Measurements from ENCODE around the gene SAXO1. TPM values are rescaled to one million over a fixed set of nuclear protein-coding genes. Genes with fewer than 3 reads are reported as not detected.
"Not testable (repeated sequence)": the region's sequence is repeated elsewhere in the genome, so short reads cannot be mapped to it uniquely, and the experiment has no call there.

SAXO1 gene
- total RNA-seq, 1 donor from 2014 or later = 0.05 TPM

DNA sequence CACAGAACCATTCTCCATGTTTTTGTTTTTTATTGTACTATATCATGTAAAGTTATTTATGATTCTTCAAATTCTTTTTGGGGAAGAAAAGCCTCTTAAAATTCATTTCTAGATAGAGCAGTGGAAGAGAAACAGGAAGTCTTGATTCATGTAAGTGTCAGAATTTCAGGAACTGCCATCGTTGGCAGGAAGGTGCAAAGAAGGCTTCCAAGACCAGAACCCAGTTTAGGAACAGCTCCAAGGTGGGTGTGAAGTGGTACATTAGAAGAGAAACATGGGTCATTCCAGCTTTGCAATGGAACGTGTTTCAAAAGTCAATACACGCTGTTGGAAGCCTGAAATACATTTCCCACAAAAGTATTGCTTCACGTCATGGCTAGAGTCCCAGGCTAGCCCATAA is 14.8 kb downstream of the SAXO1 start:
- no peak for DNase-seq (ENCODE audit: low spot score)
- intact Hi-C loops (cut with DNase I) = no loop called here

- intact Hi-C loops (cut with DNase I) = no loop called here
These were observed 23.5 kb downstream of the SAXO1 start for GRCh38 chr9:19009391-19009965.

GRCh38 chr9:19000133-19000532 is 32.9 kb downstream of the SAXO1 start:
- DNase-seq (ENCODE audit: low spot score) = no peak
- intact Hi-C loops (cut with DNase I) = no loop called here

More at GRCh38 chr9:19009391-19009965, 23.5 kb downstream of the SAXO1 start:
- no peak for DNase-seq (ENCODE audit: low spot score)

GRCh38 chr9:18999173-18999785 is 33.7 kb downstream of the SAXO1 start:
- intact Hi-C loops (cut with DNase I) = no loop called here
- DNase-seq (ENCODE audit: low spot score) = no peak

DNA sequence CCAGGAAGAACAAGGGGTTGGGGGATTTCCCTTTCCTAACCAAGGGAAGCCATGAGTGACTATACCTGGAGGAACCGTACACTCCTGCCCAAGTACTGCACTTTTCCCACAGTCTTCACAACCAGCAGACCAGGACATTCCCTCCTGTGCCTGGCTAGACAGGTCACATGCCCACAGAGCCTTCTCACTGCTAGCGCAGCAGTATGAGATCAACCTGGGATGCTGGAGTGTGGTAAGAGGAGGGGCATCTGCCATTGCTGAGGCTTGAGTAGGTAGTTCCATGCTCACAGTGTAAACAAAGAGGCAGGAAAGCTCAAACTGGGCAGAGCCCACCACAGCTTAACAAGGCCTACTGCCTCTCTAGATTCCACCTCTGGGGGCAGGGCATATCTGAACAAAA is 35.9 kb downstream of the SAXO1 start:
- intact Hi-C loops (cut with DNase I) = no loop called here
- DNase-seq (ENCODE audit: low spot score) = no peak

- intact Hi-C loops (cut with DNase I) = no loop called here
These were observed 36.8 kb downstream of the SAXO1 start for GRCh38 chr9:18996211-18996610.

GRCh38 chr9:18994263-18994916 is 38.6 kb downstream of the SAXO1 start:
- no peak for DNase-seq (ENCODE audit: low spot score)
- intact Hi-C loops (cut with DNase I) = no loop called here

More at GRCh38 chr9:18996211-18996610, 36.8 kb downstream of the SAXO1 start:
- no peak for DNase-seq (ENCODE audit: low spot score)

- intact Hi-C loops (cut with DNase I) = not testable (repeated sequence)
These were observed 41.8 kb downstream of the SAXO1 start for GRCh38 chr9:18991197-18991596.

DNA sequence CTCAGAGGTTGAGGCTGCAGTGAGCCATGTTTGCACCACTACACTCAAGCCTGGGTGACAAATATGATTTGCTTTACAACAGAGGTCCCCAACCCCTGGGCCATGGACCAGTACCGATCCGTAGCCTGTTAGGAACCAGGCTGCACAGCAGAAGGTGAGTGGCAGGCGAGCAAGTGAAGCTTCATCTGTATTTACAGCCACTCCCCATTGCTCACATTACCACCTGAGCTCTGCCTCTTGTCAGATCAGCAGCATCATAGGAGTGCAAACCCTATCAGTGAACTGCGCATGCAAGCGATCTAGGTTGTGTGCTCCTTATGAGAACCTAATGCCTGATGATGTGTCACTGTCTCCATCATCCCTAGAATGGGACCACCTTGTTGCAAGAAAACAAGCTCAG is 42.5 kb downstream of the SAXO1 start:
- no peak for DNase-seq (ENCODE audit: low spot score)
- intact Hi-C loops (cut with DNase I) = no loop called here

More at GRCh38 chr9:18991197-18991596, 41.8 kb downstream of the SAXO1 start:
- not testable (repeated sequence) for DNase-seq (ENCODE audit: low spot score)

DNA sequence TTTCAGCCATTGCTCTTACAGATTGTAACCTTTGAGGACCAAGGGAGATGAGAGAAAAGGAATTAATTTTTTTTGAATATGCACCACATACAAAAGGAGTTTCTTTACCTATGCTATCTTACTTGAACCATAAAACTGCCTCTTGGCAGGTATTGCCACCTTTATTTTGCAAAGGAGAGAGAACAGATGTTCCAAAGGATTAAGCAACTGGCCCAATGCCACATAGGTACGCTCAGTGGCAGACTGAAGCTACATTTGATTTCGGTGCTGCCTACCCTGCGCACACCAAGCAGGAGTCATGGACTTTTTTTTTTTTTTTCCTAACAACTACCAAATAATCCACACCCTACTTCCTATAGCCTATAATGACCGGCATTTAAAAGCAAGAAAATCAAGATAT is 43.1 kb downstream of the SAXO1 start:
- no peak for DNase-seq (ENCODE audit: low spot score)
- intact Hi-C loops (cut with DNase I) = loop anchor here (10.0 kb wide), 1 partner anchor 285 kb away; no protein-coding TSS in a partner anchor

DNA sequence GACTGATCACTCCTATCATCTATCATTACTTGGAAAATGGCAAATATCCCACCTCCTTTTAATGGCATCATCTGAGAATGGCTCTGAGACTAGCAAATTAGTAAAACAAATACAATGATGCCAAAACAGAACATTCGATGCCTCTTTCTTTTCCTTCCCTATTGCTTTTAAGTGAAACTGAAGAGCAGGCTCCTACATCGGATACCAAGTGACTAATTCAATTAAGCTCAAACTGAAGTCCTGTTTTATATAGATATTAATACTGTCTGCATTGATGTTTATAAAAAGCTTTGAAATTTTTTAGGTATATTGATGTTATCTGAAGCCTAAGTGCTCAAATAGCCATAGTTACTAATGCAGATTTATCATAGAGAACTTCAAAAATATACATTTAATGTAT is 43.9 kb downstream of the SAXO1 start:
- intact Hi-C loops (cut with DNase I) = loop anchor here (10.0 kb wide), 1 partner anchor 284 kb away; no protein-coding TSS in a partner anchor

GRCh38 chr9:18988003-18988402 is 45.0 kb downstream of the SAXO1 start:
- intact Hi-C loops (cut with DNase I) = loop anchor here (10.0 kb wide), 1 partner anchor 283 kb away; no protein-coding TSS in a partner anchor
- no peak for DNase-seq (ENCODE audit: low spot score)

More for the DNA sequence above, 43.9 kb downstream of the SAXO1 start:
- DNase-seq (ENCODE audit: low spot score) = no peak

GRCh38 chr9:18985996-18986395 is 47.0 kb downstream of the SAXO1 start:
- intact Hi-C loops (cut with DNase I) = loop anchor here (10.0 kb wide), 1 partner anchor 281 kb away; no protein-coding TSS in a partner anchor
- DNase-seq (ENCODE audit: low spot score) = no peak

DNA sequence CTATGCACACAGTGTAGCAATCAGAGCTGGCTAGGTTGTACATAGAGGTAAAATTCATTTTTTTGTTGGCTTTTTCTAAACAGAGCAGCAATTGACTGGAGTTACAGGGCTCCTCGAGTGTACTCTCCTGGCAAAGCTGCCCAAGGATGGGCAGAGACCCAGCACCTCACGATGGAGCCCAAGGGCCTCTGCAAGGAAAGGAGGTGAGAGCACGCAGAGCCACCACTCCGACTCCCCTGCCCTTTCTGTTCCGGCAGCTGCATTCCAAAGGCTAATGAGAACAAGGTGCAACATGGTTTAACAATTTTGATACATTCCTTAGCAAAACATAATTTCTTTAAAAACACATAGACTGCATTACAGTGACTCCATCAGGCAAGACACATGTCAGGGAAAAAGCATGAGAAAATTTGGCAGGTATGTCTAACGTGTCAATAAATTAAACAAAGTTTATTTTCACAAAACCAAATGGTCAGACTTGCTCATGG is 47.5 kb downstream of the SAXO1 start:
- no peak for DNase-seq (ENCODE audit: low spot score)
- intact Hi-C loops (cut with DNase I) = loop anchor here (10.0 kb wide), 1 partner anchor 281 kb away; no protein-coding TSS in a partner anchor

GRCh38 chr9:18982262-18982620 is 50.8 kb downstream of the SAXO1 start:
- intact Hi-C loops (cut with DNase I) = loop anchor here (10.0 kb wide), 1 partner anchor 277 kb away; no protein-coding TSS in a partner anchor
- DNase-seq (ENCODE audit: low spot score) = no peak

DNA sequence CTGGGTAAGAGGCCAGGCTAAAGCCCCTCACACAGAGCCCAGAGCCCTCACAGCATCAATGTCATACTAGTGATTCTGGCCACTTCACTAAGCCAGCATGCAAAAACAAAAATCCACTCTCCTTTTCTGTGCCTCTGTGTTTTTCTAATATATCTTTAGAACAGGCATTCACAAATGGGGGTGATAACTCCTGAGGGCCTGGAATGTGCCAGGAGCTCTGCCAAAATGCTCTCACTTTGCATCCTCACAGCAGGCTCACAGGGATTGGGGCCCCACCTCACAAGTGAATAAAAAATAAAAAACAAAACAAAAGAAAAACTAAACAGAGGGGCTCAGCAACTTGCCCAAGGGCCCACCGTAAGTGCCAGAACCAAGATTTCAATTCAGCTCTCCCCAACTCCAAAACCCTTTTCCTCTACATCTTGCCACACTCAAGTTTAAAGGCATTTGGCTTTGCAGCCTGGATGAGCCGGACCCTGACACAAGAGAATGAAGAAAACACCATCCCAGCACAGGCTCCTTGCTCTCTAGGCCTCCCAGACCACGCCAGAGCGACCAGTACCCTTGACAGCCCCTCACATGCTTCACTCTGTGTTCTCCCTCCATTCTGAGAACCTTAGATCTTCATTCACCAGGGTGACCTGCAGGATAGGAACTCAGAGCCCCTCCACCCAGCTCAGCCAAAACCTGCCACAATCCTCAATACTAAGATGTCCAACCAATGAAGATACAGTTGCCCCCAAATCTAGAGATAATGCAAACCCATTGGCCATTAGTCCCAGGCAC is 51.3 kb downstream of the SAXO1 start:
- intact Hi-C loops (cut with DNase I) = loop anchor here (10.0 kb wide), 1 partner anchor 277 kb away; no protein-coding TSS in a partner anchor
- DNase-seq (ENCODE audit: low spot score) = no peak

DNA sequence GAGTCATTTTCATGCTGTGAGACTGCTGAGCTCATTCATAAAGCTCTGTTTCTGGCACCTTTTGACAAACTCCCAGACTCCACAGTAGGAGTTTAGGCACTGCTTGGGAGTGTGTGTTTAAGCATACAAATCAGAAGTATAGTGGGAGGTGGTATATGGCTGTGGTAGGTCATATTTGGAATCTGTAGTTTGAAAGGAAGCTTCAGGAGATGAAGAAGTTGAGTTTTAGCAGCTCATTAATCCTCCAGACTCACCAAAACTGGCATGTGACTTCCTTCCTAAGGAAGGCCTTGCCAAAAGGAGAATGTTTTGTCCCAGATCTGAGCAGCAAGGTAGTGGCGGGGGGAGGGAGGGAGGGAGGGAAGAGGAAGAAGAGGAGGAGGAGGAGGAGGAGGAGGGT is 52.8 kb downstream of the SAXO1 start:
- intact Hi-C loops (cut with DNase I) = loop anchor here (10.0 kb wide), 1 partner anchor 275 kb away; no protein-coding TSS in a partner anchor
- DNase-seq (ENCODE audit: low spot score) = no peak

- intact Hi-C loops (cut with DNase I) = no loop called here
These were observed 53.6 kb downstream of the SAXO1 start for GRCh38 chr9:18979367-18979766.

GRCh38 chr9:18978188-18978587 is 54.8 kb downstream of the SAXO1 start:
- no peak for DNase-seq (ENCODE audit: low spot score)
- intact Hi-C loops (cut with DNase I) = no loop called here

More at GRCh38 chr9:18979367-18979766, 53.6 kb downstream of the SAXO1 start:
- DNase-seq (ENCODE audit: low spot score) = no peak
